NCI-H446 treated with DMSO at 0.1 percent for 48 hours (cell line): ENCODE measurements around the gene QRICH1.

Source experiments
- DNase-seq: peaks from one replicate; lab custom pipeline; 2025; lab: John Stamatoyannopoulos, UW

QRICH1 gene, protein sequence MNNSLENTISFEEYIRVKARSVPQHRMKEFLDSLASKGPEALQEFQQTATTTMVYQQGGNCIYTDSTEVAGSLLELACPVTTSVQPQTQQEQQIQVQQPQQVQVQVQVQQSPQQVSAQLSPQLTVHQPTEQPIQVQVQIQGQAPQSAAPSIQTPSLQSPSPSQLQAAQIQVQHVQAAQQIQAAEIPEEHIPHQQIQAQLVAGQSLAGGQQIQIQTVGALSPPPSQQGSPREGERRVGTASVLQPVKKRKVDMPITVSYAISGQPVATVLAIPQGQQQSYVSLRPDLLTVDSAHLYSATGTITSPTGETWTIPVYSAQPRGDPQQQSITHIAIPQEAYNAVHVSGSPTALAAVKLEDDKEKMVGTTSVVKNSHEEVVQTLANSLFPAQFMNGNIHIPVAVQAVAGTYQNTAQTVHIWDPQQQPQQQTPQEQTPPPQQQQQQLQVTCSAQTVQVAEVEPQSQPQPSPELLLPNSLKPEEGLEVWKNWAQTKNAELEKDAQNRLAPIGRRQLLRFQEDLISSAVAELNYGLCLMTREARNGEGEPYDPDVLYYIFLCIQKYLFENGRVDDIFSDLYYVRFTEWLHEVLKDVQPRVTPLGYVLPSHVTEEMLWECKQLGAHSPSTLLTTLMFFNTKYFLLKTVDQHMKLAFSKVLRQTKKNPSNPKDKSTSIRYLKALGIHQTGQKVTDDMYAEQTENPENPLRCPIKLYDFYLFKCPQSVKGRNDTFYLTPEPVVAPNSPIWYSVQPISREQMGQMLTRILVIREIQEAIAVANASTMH

DNA sequence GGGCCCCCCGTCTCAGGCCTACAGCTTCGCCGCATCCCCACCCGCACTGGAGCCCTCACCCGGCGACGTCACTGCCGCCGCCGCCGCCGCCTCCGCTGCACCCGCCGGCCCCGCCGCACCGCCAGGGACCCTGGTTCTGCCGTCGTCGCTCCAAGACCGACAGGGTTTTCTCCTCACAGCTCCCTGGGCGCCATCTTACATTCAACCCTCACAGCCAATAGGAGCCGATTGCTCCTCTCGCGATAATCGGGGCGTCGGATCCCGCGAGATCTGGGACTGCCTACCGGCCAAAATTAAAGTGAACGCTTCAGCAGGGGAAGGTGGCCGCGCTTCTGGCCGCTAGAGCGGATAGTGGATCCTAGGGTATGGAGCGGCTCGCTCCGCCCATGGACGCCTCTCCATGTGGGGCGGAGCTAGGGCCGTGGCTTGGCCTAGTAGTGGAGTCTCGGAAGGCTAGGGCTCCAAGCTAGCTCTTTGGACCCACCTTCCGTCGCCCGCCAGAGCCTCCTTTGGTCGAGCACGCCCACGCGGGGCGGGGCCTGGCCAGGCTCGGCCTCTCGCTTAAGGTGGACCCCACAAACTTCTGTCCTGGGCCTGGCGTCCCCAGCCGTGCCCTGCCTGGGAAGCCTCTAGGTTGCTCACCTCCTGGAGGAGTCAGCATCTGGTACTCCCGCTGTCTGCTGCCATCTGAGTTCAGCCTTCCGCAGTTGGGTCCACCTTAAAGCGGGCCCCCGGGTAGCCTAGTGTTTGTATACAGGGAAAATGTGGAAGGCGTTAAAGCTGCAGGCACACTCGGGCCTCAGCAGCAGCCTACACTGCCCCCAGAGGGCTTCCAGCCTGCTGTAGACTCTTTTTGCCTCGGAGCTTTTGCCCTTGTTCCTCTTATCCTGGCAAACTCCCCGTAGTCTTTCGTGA, at the start of gene QRICH1:
Gene QRICH1, minus strand, starts transcription at position 219 of the 915 bp plus-strand sequence. CDS start 17,054 bp downstream, outside the sequence.
- peak; percentile 94 for DNase-seq

DNA sequence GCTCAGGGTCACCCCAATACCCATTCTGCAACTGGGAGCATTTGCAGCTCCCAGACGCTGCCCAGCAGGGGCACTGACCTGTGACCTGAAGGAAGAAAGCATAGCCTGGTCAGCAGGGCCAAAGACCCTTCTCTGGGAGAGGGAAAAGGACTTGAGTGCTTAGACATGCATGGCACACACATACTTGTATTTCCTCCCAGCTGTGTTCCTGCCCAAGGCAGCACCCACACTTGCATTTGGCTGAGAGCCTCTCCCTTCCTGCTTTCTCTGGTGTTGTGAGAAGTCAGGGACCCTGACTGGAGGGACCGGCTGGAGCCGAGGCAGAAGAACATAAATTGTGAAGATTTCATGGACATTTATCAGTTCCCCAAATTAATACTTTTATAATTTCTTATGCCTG, 46.2 kb upstream of the QRICH1 start:
- no peak for DNase-seq

DNA sequence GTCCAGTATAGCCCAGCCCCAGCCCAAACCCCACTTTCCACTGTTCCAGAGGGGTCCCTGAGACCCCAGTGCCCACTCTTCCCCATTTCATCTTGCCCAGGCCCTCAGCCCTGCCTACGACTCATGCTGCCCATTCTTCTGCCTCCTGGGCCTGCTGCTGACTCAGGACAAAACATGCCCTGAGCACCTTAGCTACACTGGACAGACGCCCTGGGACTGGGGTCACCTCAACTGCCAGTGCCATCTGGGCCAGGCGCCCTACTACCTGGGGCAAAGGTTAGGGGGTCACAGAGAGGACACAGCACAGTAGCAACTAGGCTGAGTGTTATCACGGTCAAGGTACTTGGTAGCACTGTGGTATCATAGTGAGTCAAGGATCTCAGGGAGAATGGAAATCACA, 41.6 kb upstream of the QRICH1 start:
- no peak for DNase-seq

DNA sequence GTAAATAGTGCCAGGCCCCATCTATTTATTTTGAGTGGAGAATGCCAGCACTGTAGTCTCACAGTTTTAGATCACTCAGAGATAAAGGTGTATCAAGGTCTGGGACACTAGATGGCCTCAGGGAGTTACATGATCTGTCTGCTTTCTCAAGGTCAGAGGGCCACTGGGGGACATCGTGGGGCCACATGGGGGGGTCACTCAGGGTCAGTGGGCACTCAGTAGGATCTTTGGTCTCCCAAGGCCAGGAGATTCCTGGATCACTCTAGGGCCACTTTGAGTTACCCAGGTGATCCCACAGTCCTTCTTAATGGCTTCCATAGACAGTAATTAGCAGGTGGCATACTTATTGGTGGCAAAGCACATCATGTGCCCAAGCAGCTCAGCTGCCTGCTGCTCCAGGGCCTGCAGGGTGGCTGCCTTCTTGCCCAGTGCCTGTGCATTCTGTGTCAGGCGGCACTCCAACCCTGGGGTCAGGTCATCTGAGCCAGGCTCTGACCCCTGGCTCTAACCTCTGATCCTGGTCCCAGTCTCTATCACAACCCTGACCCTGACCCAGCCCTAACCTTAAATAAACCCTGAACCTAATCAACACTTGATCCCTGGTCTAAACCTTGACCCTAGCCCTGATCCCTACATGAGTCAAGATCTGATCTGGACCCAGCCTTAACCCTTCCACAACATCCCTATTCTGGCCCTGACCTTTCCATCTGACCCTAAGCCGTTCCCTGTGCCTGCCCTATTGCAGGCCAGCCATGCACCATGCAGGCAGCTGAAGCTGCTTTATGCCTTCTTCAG, 40.8 kb upstream of the QRICH1 start:
- DNase-seq: no peak

DNA sequence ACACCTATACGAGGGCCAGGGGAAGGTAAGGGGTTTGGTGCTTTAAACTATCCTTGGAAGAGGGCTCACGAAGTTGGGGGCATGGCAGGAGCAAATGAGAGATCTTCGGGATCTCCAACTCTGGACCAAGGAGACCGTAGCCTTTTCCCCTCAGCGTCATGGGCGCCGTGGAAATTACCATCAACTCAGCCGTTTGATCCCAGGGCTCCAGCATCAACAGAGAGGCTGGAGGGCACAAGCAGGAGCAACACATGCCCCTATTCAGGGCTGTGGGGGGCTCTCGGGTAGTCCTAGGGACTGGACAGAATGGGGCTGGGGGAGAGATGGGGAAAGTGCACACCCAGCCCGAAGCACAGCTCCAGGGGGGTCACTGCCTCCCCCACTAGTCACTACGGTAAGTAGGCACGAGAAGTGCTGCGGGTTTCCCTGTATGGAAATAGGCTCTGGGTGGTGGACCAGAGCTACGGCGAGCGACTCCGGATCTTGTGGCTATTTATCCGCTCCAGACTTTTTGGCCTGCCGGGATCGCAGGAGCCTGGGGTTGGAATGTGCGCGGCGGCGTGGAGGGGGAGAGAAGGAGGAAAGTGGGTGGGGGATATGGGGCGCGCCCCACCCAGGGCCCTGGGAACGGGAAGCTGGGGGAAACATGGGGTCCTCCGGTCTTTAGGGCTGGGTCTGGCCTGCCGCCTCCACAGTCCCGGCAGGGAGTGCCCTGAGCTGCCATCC, 39.5 kb upstream of the QRICH1 start:
- peak; percentile 33 for DNase-seq

DNA sequence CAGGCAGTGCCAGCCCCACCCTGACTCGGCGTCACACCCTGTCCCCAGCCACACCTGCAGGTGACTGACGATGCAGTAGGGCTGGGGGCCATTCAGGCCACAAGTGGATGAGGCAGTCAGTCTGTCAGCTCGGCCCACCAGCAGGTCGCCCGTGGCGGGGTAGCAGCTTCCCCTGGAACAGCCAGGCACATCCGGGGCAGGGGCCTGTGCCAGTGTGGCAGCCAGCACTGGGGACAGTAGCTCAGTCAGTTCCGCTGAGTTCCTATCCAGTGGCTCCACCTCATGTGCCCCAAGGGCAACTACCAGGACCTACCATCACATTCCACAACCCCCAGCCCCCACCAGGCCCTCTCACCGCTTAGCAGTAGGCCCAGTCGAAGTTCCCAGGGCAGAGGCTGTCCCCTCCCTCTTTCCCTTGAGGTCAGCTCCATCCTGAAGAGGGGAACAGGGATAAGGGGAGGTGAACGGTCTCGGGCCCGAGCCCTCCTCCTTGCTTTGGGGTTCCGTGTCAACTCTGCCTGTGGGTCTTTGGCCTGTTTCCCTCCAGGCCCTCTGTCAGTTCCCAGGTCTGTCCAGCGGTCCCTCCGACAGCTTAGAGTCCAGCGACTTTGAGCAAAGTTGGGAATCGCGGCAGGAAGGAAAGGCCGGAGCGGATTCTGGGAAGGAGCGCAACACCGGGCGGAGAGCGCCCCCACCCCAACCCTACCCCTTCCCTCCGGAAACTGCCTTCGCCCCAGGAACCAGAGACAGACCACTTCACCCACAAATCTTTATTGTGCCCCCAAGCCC, 38.8 kb upstream of the QRICH1 start, which contains the start of gene LAMB2:
Gene LAMB2, minus strand, starts transcription at position 614 of the 789 bp plus-strand sequence. Its CDS starts 183 bp downstream, at position 431.
- no peak for DNase-seq

DNA sequence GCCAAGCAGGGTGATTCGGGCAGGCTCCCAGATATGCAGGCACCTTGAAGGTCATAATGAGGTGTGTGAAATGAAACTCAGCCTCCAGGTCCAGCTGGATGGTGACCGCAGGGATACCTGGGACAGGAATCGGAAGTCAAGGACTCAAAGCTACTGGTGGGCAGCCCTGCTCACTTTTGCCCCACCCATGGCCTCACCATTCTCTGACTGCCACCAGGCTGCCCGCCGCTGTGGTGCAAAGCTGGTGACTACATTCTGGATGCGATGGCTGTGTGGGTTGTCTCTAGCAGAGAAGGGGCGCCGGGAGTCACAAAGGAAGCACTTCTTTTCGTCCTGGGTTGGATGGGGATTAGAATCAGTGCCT, 38.2 kb upstream of the QRICH1 start:
- DNase-seq: no peak

DNA sequence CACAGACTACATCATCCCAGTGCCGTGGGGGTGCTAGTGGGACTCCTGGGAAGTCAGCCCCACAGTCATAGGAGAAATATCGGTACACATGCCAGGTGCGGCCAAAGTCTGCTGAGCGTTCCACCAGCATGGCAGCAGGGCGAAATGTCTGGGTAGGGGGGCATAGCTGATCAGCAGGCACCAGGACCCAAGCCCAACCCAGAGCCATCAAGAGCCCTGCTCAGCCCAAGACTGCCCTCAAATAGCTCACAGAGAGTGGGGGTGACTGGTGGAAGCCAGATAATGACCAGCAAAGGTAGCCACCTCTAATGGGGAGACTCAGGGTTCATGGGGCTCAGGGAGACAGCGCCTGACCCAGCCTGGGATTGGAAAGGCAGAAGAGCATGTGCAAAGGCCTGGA, 37.7 kb upstream of the QRICH1 start:
- DNase-seq: no peak

DNA sequence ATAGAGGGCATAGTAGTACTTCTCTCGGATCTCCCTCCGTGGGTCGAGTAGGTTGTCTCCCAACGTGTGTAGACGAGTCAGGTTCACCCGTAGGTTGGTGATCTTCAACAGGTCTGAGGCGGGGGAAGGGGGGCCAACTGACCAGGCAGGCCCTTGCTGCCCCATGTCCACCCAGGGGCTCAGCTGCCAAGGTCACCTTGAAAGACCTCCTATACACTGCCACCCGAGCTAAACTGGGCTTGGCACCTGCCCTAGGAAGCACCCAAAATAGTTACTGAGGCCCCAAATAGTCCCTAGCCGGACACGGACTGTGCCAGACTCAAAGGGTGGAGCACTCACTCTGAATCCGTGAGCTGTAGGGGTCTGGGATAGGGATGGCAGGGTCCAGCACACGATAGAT, 37.2 kb upstream of the QRICH1 start:
- no peak for DNase-seq

DNA sequence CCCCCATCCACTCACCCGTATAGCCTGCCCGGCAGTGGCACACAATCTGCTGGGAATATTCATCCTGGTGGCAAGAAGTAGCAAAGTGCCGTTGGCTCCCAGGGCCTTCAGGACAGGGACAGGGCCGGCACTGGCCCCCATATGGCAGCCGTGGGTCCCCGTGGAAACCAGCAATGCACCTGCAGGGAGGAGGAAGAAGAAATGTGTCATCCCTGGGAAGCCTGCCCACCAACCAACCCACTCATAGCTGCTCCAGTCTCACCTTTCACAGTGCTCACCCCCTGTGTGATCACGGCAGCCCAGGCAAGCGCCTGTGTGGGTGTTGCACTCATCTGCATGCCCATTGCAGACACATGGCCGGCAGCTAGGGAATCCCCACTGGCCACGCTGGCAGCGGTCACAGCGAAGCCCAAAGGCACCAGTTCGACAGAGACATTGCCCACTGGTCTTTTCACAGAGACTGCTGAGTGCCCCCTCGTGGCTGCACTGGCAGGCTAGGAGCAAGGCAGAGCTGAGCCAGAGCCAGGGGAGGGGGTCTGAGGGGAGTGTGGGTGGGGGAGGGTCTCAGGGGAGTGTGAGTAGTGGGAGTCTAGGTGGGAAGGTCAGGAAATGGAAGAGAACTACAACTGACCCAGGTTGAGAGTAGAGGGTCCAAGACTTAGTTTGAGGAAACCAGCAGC, 31.3 kb upstream of the QRICH1 start:
- no peak for DNase-seq

DNA sequence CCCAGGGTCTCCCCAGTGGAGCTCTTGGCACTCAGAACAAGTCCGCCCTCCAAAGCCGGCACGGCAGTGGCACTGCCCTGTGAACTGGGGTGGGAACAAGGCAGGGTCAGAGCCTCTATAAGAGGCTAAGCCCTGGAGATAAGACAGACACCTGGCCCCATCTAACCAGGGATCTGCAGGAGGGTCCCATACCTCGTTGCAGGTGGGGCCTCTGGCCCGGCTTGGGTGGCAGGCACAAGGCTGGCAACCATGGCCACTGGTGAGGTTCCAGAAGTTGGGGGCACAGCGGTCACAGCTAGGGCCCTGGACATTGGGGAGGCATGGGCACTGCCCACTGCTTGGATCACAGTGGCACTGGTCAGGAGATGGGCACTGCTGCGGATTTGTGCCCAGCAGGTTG, 30.3 kb upstream of the QRICH1 start:
- no peak for DNase-seq

DNA sequence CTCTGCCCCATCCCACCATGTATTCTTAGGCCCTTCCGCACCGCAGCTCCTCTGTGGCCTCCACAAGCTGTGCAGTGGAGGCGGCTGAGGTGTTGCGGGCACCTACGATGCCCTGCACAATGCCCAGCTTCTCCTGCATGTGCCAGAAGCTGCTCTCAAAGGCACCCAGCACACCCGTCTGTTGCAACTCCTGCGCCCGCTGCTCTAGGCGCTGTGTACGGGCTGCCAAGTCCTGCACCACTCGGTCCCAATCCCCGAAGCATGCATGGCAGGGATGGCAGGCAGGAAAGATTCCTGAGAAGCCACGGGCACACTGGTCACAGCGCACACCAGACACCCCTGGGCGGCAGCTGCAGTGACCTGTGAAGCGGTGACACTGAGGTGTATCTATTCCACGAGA, 29.8 kb upstream of the QRICH1 start:
- DNase-seq: no peak

DNA sequence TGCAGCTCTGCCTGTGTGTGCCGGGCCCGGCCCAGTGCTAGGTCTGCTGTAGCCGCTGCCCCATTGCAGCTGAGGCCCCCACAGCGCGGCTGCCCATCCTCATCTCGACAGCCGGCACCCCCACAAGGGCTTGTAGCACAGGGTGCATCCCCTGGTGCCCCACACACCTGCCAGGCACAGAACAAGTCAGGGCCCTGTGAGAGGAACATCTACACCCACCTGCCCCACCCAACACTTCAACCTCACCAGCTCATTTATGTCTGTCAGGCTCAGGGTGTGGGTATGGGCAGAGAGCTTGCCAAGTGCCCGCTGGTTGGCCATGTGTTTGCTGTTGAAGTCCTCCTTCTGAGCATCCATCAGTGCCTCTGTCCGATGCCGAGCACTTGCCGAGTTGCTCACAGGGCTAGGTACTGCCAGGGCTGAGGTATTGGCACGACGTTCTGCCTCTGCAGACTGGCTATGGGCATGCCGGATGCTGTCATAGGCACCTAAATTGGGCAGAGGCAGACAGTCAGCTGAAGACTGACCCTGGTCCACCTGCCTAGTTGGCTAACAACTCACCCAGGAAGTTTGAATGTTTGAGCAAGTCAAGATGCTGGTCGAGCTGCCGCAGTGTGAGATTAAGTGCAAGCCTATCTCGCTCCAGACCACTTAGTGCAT, 29.1 kb upstream of the QRICH1 start:
- no peak for DNase-seq

DNA sequence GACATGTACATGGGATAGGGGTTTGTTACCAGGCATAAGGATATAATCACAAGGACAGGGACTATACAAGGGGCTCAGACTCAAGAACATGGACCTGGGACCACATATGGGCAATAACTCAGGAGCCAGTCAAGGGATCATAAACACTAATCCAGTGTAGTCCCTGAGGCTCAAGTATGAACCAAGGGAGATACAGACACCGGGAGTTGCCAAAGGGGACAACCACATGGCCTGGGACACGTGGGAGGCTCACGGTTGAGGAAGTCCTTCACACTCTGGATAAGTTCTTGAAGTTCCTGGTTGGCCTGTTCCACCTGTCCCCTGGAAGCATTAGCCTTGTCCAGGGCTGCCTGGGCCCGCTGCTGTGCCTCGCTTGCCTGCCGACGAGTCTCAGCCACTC, 28.6 kb upstream of the QRICH1 start:
- no peak for DNase-seq

DNA sequence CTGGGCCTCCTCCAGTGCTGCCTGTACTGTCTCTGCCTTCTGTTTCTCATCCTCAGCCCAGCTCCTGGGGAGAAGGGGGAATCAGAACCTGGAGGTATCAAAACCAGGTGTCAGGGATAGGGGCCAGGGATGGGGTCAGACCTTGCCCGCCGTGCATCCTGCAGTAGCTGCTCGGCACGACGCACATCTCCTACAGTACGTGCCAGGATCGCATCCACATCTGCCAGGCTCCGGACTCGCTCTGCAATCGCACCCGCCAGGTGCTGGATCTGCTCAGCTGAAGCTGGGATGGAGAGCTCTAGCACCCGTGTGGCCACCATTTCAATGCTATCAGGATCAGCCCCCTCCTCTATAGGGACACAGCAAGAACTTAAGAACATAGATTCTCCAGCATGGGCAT, 28.2 kb upstream of the QRICH1 start:
- no peak for DNase-seq

DNA sequence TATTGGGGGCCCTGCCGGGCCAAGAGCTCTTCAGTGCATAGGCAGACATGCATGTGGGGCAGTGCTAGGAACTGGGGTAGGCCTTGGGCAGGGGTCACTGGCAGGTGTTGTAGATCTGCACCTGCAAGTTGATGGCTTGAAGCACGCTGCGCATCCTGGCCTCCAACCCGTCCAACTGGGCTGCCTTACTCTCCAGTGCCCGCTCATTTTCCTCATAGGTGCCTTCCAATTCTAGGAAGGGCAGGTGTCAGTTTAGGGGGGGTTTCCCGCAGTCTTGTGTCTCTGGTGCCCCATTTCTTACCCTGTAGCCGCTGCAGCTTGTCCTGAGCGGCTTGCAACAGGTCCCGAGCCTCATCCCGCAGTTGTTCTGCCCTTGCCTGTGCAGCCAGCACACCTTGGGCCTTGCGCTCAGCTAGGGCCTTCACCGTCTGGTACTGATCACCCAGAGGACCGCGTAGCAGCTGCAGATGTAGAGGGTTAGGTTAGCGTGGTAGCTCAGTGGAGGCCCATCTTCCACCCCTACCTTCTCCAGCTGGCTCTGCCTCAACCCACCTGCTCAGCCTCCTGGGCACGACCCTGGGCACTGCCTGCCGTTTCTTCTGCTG, 27.4 kb upstream of the QRICH1 start:
- no peak for DNase-seq

DNA sequence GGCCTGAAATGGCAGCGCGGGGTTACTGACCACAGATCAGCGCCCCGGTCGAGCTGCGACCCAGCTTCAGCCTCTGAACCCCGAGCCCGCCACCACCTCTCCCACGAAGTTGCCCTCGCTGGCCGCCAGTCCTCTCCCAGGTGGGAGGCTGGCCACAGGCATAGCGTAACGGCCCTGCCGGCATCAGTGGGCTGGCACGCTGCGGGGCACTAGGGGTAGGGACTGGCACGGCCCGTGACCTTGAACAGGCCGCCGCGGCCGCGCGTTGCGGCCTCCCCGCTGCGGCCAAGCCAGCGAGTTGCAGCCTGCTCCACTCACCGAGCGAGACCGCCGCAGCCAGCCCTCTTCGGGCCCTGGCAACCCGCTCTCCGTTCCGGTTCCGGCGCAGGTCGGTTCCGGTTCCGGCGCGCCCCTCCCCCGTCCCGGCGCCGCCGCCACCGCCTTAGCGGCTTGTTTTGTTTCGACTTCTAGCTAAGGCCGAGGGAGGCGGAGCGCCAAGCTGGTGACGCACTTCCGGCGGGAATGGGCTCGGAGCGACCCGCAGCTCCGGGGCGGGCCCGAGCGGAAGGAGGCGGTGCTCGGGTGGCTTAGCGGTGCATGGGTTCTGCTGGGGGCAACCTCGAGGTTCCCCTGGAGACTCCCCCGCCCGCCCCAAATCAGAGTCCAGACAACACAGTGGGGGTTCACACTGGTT, 26.7 kb upstream of the QRICH1 start, which contains the start of gene USP19:
Gene USP19, minus strand, starts transcription at position 386 of the 694 bp plus-strand sequence. CDS start 1,678 bp downstream, outside the sequence.
- DNase-seq: peak; percentile 37

DNA sequence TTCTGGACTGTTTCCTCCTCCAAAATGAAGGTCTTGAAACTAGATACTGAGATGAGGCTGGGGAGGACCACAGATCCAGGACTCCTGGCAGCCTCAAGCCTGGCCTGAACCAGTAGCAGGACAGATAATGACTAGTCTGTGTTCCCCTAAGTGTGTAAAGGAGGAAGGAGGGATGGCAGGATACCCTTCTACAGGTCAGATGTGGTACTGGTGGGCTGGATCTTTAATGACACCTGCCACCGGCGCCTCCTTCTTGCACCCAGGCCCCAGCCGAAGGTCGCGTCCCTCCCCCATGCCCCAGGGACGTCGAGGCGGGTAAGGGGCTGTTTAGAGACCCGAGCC, 26.2 kb upstream of the QRICH1 start:
- DNase-seq: no peak
